KG1 (cell line): ENCODE measurements around the gene RILPL2.
"Not testable (repeated sequence)": the region's sequence is repeated elsewhere in the genome, so short reads cannot be mapped to it uniquely, and the experiment has no call there.

ENCODE experiments used
- DNase-seq: peaks from one replicate; lab custom pipeline; 2025; lab: John Stamatoyannopoulos, UW

RILPL2 gene

DNA sequence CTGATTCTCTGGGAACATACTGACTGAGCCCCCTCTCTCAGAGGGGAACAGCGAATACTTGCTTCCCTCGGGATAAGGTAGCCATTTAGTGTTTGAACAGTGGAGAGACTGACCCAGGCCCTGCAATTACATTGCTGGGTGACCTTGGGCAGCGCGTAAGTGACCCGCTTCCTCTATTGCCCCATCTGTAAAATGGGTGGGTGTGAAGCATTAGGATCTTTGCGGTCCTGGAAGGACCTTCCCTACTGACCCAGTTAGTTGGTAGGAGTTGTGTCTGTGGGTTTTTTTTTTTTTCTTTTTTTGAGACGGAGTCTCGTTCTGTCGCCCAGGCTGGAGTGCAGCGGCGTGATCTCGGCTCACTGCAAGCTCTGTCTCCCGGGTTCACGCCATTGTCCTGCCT is 53.8 kb downstream of the RILPL2 start:
- DNase-seq: no peak

DNA sequence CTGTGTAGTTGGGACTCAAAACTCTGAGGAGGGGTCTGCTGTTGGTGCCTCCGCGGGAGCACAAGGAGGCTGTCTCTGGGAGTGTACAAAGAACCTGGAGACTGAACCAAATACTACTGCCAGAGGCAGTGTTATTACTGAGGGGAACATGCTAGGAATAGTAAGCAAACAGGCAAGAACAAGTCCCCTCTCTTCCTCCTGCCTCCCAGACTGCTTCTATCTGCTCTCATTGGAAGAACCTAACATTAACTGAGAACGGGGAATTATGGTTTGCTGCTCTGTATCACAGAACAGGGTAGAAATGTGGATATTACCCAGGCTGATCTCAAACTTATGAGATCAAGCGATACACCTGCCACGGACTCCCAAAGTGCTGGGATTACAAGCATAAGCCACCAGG is 57.1 kb downstream of the RILPL2 start:
- no peak for DNase-seq

DNA sequence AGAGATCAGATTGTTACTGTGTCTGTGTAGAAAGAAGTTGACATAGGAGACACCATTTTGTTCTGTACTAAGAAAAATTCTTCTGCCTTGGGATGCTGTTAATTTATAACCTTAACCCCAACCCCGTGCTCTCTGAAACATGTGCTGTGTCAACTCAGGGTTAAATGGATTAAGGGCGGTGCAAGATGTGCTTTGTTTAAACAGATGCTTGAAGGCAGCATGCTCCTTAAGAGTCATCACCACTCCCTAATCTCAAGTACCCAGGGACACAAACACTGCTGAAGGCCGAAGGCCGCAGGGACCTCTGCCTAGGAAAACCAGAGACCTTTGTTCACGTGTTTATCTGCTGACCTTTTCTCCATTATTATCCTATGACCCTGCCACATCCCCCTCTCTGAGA is 64.1 kb downstream of the RILPL2 start:
- not testable (repeated sequence) for DNase-seq

DNA sequence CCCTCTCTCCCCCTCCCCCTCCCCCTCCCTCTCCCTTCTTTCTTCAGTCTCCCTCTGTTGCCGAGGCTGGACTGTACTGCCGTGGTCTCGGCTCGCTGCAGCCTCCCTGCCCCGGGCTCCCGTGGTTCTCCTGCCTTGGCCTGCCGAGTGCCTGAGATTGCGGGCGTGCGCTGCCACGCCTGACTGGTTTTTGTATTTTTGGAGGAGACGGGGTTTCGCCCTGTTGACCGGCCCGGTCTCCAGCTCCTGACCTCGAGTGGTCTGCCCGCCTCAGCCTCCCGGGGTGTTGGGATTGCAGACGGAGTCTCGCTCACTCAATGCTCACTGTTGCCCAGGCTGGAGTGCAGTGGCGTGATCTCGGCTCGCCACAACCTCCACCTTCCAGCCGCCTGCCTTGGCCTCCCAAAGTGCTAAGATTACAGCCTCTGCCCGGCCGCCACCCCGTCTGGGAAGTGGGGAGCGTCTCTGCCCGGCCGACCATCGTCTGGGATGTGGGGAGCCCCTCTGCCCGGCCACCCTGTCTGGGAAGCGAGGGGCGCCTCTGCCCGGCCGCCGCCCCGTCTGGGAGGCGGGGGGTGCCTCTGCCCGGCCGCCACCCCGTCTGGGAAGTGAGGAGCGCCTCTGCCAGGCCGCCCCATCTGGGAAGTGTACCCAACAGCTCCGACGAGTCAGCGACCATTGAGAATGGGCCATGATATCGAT is 64.7 kb downstream of the RILPL2 start:
- not testable (repeated sequence) for DNase-seq

DNA sequence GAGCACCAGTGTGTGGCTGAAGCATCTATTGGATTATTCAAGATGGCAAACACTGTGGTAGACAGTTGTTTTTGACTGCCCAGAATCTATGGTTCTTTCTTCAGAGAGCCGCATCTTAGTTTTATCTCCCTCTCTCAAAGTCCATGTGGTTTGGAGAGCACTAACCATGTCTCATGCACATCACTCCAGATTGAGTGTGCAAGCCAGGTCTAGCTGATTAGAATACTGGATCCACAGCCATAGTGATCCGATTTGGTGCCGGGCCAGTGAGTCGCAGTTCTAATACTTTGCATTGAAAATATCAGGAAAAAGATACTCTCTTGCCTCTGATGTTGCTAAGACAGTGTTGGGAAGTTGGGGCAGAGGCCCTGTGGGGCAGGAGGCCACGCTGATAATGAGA is 67.3 kb downstream of the RILPL2 start:
- DNase-seq: no peak

DNA sequence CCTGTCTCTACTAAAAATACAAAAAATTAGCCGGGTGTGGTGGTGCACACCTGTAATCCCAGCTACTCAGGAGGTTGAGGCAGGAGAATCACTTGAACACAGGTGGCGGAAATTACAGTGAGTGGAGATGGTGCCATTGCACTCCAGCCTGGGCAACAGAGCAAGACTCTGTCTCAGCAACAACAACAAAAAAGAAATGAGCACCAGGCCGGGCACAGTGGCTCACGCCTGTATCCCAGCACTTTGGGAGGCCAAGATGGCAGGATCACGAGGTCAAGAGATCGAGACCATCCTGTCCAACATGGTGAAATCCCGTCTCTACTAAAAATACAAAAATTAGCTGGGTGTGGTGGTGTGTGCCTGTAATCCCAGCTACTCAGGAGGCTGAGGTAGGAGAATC is 68.1 kb downstream of the RILPL2 start:
- not testable (repeated sequence) for DNase-seq

DNA sequence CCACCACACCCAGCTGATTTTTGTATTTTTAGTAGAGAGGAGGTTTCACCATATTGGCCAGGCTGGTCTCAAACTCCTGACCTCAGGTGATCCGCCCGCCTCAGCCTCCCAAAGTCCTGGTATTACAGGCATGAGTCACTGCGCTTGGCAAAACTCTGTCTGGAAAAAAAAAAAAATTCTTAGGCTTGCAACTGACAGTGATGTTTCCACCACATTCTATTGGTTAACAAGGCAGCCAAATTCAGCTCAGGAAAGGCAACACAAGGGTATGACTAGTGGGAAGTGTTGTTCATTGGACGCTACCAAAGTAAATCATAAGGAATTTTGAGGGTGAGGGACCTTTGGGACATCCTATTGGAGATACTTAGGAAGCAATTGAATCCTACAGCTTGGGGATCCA is 69.0 kb downstream of the RILPL2 start:
- DNase-seq: no peak
